OCI-LY7 (cell line): ENCODE results near the gene SRGN. TPM values are rescaled to one million over a fixed set of nuclear protein-coding genes. Genes with fewer than 3 reads are reported as not detected.

Source experiments
- BruUV-seq: library from RNA; stranded (reverse); fragments of 400-500 nt; replicated peaks from 2 replicates; lab custom pipeline; 2021; lab: Mats Ljungman, UMichigan
- CTCF ChIA-PET: fragments of 300-600 bp; sonication (Branson Sonifier 250); formaldehyde crosslinking; loops from one replicate; lab custom pipeline; 2022; ENCODE audit warnings: antibody characterized with exemption; ENCODE audit not compliant: unreplicated experiment; lab: Charles Lee
- POLR2A ChIA-PET: fragments of 300-600 bp; sonication (Branson Sonifier 250); formaldehyde crosslinking; loops from one replicate; lab custom pipeline; 2022; ENCODE audit warnings: antibody characterized with exemption; lab: Charles Lee
- DNase-seq: peaks from one replicate; pipeline ENCODE4 v3.0.0-alpha.2; 2015; ENCODE audit warnings: low spot score
- H2AFZ ChIP-seq: fragments of 200-600 bp; sonication (generic), shearing (Covaris generic); 2 replicates; pipeline ENCODE4 v1.6.1; 2014; ENCODE audit warnings: mild to moderate bottlenecking, antibody characterized with exemption, low read length, moderate library complexity
- H3K27ac ChIP-seq: fragments of 200-600 bp; sonication (generic); 2 replicates; pipeline ENCODE4 v1.5.1; 2014; ENCODE audit warnings: mixed run types, low read depth, mild to moderate bottlenecking, moderate library complexity, low read length, inconsistent platforms; ENCODE audit not compliant: poor library complexity, severe bottlenecking
- H3K36me3 ChIP-seq: fragments of 200-600 bp; sonication (generic); 2 replicates; pipeline ENCODE4 v1.6.1; 2014; ENCODE audit warnings: mild to moderate bottlenecking, antibody characterized with exemption, low read length, moderate library complexity, mixed read lengths; ENCODE audit not compliant: insufficient read depth
- H3K4me1 ChIP-seq: fragments of 200-600 bp; sonication (generic); 2 replicates; pipeline ENCODE4 v1.5.1; 2014; ENCODE audit warnings: mild to moderate bottlenecking, low read length; ENCODE audit not compliant: insufficient read depth, poor library complexity, severe bottlenecking
- H3K4me2 ChIP-seq: fragments of 200-600 bp; sonication (generic); 2 replicates; pipeline ENCODE4 v1.6.1; 2014; ENCODE audit warnings: mild to moderate bottlenecking, low read length
- H3K4me3 ChIP-seq: fragments of 200-600 bp; sonication (generic); 2 replicates; pipeline ENCODE4 v1.5.1; 2014; ENCODE audit warnings: mild to moderate bottlenecking, low read depth, low read length; ENCODE audit not compliant: poor library complexity, severe bottlenecking
- H3K79me2 ChIP-seq: fragments of 200-600 bp; sonication (generic); 2 replicates; pipeline ENCODE4 v1.6.1; 2016; ENCODE audit warnings: low read depth, mild to moderate bottlenecking, low read length, moderate library complexity, mixed read lengths; ENCODE audit not compliant: insufficient read depth
- H3K9me2 ChIP-seq: fragments of 200-600 bp; sonication (generic); 2 replicates; pipeline ENCODE4 v1.6.1; 2016; ENCODE audit warnings: mild to moderate bottlenecking, low read length, mixed read lengths; ENCODE audit not compliant: insufficient read depth
- H3K9me3 ChIP-seq: fragments of 200-600 bp; sonication (generic); 2 replicates; pipeline ENCODE4 v1.6.1; 2014; ENCODE audit warnings: mild to moderate bottlenecking, mixed run types, low read length, mixed read lengths
- H4K20me1 ChIP-seq: fragments of 200-600 bp; sonication (generic); 2 replicates; pipeline ENCODE4 v1.6.1; 2014; ENCODE audit warnings: mild to moderate bottlenecking, antibody characterized with exemption, low read length, moderate library complexity, mixed read lengths; ENCODE audit not compliant: insufficient read depth
- CTCF ChIP-seq: fragments of 200-600 bp; sonication (generic); conservative IDR thresholded peaks from 2 replicates; pipeline ENCODE4 v1.5.1; 2014; ENCODE audit warnings: mild to moderate bottlenecking, antibody characterized with exemption, low read length, moderate library complexity, mixed read lengths
- EZH2phosphoT487 ChIP-seq: fragments of 200-600 bp; sonication (generic); IDR thresholded peaks from 2 replicates; pipeline ENCODE4 v1.6.1; 2018; ENCODE audit warnings: low read depth, borderline replicate concordance, mild to moderate bottlenecking, mixed run types, antibody characterized with exemption, low read length, moderate library complexity, mixed read lengths
- intact Hi-C: fragments of 100-400 bp; cut with micrococcal nuclease; formaldehyde crosslinking; loops from one replicate; pipeline ENCODE4 v1.10.0; 2022; ENCODE audit not compliant: unreplicated experiment
- total RNA-seq, 2 experiments: library from RNA; depleted of rRNA in 1 of 2; stranded (reverse); fragments of >200 nt in 1 of 2; shearing (Covaris generic) in 1 of 2; gene quantifications; 2 replicates each; pipeline ENCODE4 v1.2.3, GENCODE V29; 2014 to 2022

The SRGN gene
- total RNA-seq, 2 experiments from 2014 or later, result 5.8 to 16.3 TPM

DNA sequence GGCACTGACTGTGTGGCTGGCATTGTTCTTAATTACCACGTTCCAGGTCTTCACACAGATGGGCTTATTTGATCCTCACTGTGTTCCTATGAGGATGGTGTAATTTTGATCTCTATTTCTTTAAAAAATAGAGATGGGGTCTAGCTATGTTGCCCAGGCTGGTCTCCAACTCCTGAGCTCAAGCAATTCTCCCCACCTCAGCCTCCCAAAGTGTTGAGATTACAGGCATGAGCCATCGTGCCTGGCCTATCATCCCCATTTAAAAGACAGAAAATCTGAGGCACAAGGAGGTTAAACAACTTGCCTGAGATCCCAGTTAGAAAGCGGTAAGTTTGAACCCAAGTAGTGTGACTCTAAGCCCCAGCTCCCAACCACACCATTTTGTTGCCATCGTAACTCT is 17.0 kb upstream of the SRGN start:
- Histone ChIP-seq H3K4me3 (no peak overlapping the region), H3K27ac (no peak overlapping the region), H3K79me2 (no peaks in the 10 kb centered on the region), H3K9me3 (no peaks in the 10 kb centered on the region), H3K36me3 (no peaks in the 10 kb centered on the region), H4K20me1 (no peaks in the 10 kb centered on the region), H3K9me2 (no peaks in the 10 kb centered on the region), H2AFZ (no peak overlapping the region), H3K4me1 (peaks cover 3% of the 10 kb centered on the region), H3K4me2 (no peak overlapping the region)
- BruUV-seq, result no TSS peak
- no peak for DNase-seq
- ChIA-PET POLR2A (interaction anchor here (0.5 kb wide), 1 partner anchor 22 kb away, joined by 6 read pairs; no protein-coding TSS in a partner anchor), CTCF (no interaction called here)
- TF ChIP-seq EZH2phosphoT487 (no peak), CTCF (no peak)
- intact Hi-C loops, result no loop called here

GRCh38 chr10:69071610-69072009 is 16.3 kb upstream of the SRGN start:
- Histone ChIP-seq H3K4me2 (no peak overlapping the region), H3K36me3 (no peaks in the 10 kb centered on the region), H3K27ac (no peak overlapping the region), H3K79me2 (no peaks in the 10 kb centered on the region), H4K20me1 (no peaks in the 10 kb centered on the region), H3K9me2 (no peaks in the 10 kb centered on the region), H2AFZ (no peak overlapping the region), H3K4me1 (peaks cover 3% of the 10 kb centered on the region), H3K9me3 (no peaks in the 10 kb centered on the region), H3K4me3 (no peak overlapping the region)
- BruUV-seq, result no TSS peak
- ChIA-PET CTCF (no interaction called here), POLR2A (interaction anchor here (0.6 kb wide), 1 partner anchor 1019 kb away, joined by 4 read pairs; no protein-coding TSS in a partner anchor)
- intact Hi-C loops, result no loop called here
- no peak for DNase-seq
- TF ChIP-seq EZH2phosphoT487 (no peak), CTCF (no peak)

DNA sequence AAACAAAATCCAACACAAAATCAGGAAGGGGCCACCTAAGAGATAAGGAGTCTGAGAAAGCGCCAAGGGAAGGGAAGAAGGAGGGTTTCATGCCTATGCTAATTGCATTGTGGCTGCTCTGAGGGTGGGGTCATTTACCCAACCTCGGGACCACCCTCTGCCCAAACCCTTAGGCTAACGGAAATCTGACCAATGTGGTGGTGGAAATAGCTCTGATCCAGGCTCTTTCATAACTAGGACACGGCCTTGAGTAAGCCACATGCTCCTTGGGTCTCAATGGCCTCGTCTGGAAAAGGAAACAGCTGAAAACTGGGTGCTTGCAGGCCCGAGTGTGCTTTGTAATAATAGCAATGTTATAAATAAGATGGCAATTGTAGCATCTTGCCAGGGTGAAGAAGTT is 14.9 kb upstream of the SRGN start:
- intact Hi-C loops, result no loop called here
- POLR2A ChIA-PET, result interaction anchor here (0.6 to 0.7 kb wide), 2 partner anchors 24 to 1192 kb away, joined by 3 to 4 read pairs; no protein-coding TSS in a partner anchor

More for the DNA sequence above, 14.9 kb upstream of the SRGN start:
- TF ChIP-seq CTCF (no peak), EZH2phosphoT487 (no peak)
- CTCF ChIA-PET, result no interaction called here
- BruUV-seq, result no TSS peak
- H3K9me3 ChIP-seq, result no peaks in the 10 kb centered on the region
- H3K9me2 ChIP-seq, result no peaks in the 10 kb centered on the region
- H3K36me3 ChIP-seq, result no peaks in the 10 kb centered on the region
- DNase-seq, result no peak
- H4K20me1 ChIP-seq, result no peaks in the 10 kb centered on the region
- H3K4me1 ChIP-seq, result peaks cover 3% of the 10 kb centered on the region
- H3K79me2 ChIP-seq, result no peaks in the 10 kb centered on the region
- no peak overlapping the region for H3K27ac ChIP-seq
- H3K4me3 ChIP-seq, result no peak overlapping the region
- H3K4me2 ChIP-seq, result no peak overlapping the region
- no peak overlapping the region for H2AFZ ChIP-seq
